Calu3 (cell line): ENCODE results near the gene RIMBP2. TPM values are rescaled to one million over a fixed set of nuclear protein-coding genes. Genes with fewer than 3 reads are reported as not detected.

Experiments used
- BruUV-seq: library from RNA; stranded (reverse); fragments of 400-500 nt; replicated peaks from 2 replicates; lab custom pipeline; 2021; lab: Mats Ljungman, UMichigan
- CTCF ChIA-PET: fragments of 300-600 bp; sonication (Branson Sonifier 250); formaldehyde crosslinking; loops from one replicate; lab custom pipeline; 2022; ENCODE audit warnings: antibody characterized with exemption; lab: Charles Lee
- DNase-seq: peaks from one replicate; pipeline ENCODE4 v3.0.0; 2022
- H3K27ac Mint-ChIP-seq: one replicate; pipeline ENCODE4 v1.8.0; 2022; ENCODE audit warnings: mixed read lengths; ENCODE audit not compliant: unreplicated experiment
- H3K27me3 Mint-ChIP-seq: one replicate; pipeline ENCODE4 v1.8.0; 2022; ENCODE audit warnings: mixed read lengths; ENCODE audit not compliant: unreplicated experiment
- H3K36me3 Mint-ChIP-seq: one replicate; pipeline ENCODE4 v1.8.0; 2022; ENCODE audit warnings: mild to moderate bottlenecking, moderate library complexity, mixed read lengths; ENCODE audit not compliant: insufficient read depth, unreplicated experiment
- H3K4me1 Mint-ChIP-seq: one replicate; pipeline ENCODE4 v1.8.0; 2022; ENCODE audit warnings: mild to moderate bottlenecking, low read depth, mixed read lengths; ENCODE audit not compliant: unreplicated experiment
- H3K4me3 Mint-ChIP-seq: one replicate; pipeline ENCODE4 v1.8.0; 2022; ENCODE audit warnings: mild to moderate bottlenecking, low read depth, moderate library complexity, mixed read lengths; ENCODE audit not compliant: unreplicated experiment
- H3K9me3 Mint-ChIP-seq: one replicate; pipeline ENCODE4 v1.8.0; 2022; ENCODE audit warnings: low read depth, mixed read lengths; ENCODE audit not compliant: unreplicated experiment
- CTCF ChIP-seq: fragments of 200-600 bp; IDR thresholded peaks from one replicate; pipeline ENCODE4 v1.8.0; 2022; ENCODE audit warnings: antibody characterized with exemption; ENCODE audit not compliant: unreplicated experiment
- intact Hi-C: fragments of 100-400 bp; cut with micrococcal nuclease; formaldehyde crosslinking; loops from one replicate; pipeline ENCODE4 v1.10.0; 2022; ENCODE audit not compliant: unreplicated experiment
- total RNA-seq: library from RNA; stranded (reverse); gene quantifications from 2 replicates; pipeline ENCODE4 v1.2.3, GENCODE V29; 2022

Gene RIMBP2
- total RNA-seq, 1 experiment from 2014 or later = 6.1 TPM

- TF ChIP-seq CTCF = no peak
- H3K4me1 Mint-ChIP-seq = no peaks in the 10 kb centered on the region
- no peaks in the 10 kb centered on the region for H3K36me3 Mint-ChIP-seq
- BruUV-seq = no TSS peak
- H3K4me3 Mint-ChIP-seq = no peak overlapping the region
- intact Hi-C loops = no loop called here
- H3K27me3 Mint-ChIP-seq = no peaks in the 10 kb centered on the region
- DNase-seq = no peak
- CTCF ChIA-PET = no interaction called here
- no peak overlapping the region for H3K27ac Mint-ChIP-seq
- peaks cover 7% of the 10 kb centered on the region for H3K9me3 Mint-ChIP-seq
Measured at GRCh38 chr12:130700492-130701401, 15.4 kb downstream of the RIMBP2 start.

- no TSS peak for BruUV-seq
- H3K36me3 Mint-ChIP-seq = no peaks in the 10 kb centered on the region
- peaks cover 6% of the 10 kb centered on the region for H3K9me3 Mint-ChIP-seq
- DNase-seq = no peak
- H3K27ac Mint-ChIP-seq = no peak overlapping the region
- no peaks in the 10 kb centered on the region for H3K4me1 Mint-ChIP-seq
- H3K27me3 Mint-ChIP-seq = peaks cover 12% of the 10 kb centered on the region
- intact Hi-C loops = no loop called here
- no peak overlapping the region for H3K4me3 Mint-ChIP-seq
- no peak for TF ChIP-seq CTCF
- CTCF ChIA-PET = no interaction called here
Measured at GRCh38 chr12:130698106-130698505, 18.0 kb downstream of the RIMBP2 start.

GRCh38 chr12:130696379-130697100 is 19.6 kb downstream of the RIMBP2 start:
- no TSS peak for BruUV-seq
- CTCF ChIA-PET = no interaction called here
- no peak overlapping the region for H3K4me3 Mint-ChIP-seq
- no peaks in the 10 kb centered on the region for H3K36me3 Mint-ChIP-seq
- intact Hi-C loops = no loop called here
- no peak for TF ChIP-seq CTCF
- DNase-seq = no peak
- H3K9me3 Mint-ChIP-seq = peaks cover 9% of the 10 kb centered on the region
- no peak overlapping the region for H3K27ac Mint-ChIP-seq
- peaks cover 26% of the 10 kb centered on the region for H3K27me3 Mint-ChIP-seq
- no peaks in the 10 kb centered on the region for H3K4me1 Mint-ChIP-seq

GRCh38 chr12:130695061-130695460 is 21.0 kb downstream of the RIMBP2 start:
- no TSS peak for BruUV-seq
- Mint-ChIP-seq H3K9me3 (peaks cover 6% of the 10 kb centered on the region), H3K36me3 (no peaks in the 10 kb centered on the region)

More at GRCh38 chr12:130695061-130695460, 21.0 kb downstream of the RIMBP2 start:
- H3K4me1 Mint-ChIP-seq = no peaks in the 10 kb centered on the region
- DNase-seq = no peak
- H3K27me3 Mint-ChIP-seq = peaks cover 26% of the 10 kb centered on the region
- intact Hi-C loops = no loop called here
- CTCF ChIA-PET = no interaction called here
- no peak for TF ChIP-seq CTCF
- H3K4me3 Mint-ChIP-seq = no peak overlapping the region
- H3K27ac Mint-ChIP-seq = no peak overlapping the region
